PFSK-1 (cell line): ENCODE results near the gene SUPT3H.

Experiments used
- POLR2AphosphoS5 ChIP-seq: IDR thresholded peaks from 2 replicates; pipeline ENCODE4 v1.6.1; 2012; ENCODE audit warnings: low read depth, mild to moderate bottlenecking, control low read depth, low read length, moderate library complexity
- REST ChIP-seq, 2 experiments: IDR thresholded peaks; 2 replicates each; pipeline versions ENCODE4 v1.6.1 to v1.8.0; 2011 to 2012; ENCODE audit warnings: low read depth in 2 of 2, low read length in 2 of 2, control low read depth in 1 of 2, inconsistent platforms in 1 of 2, mild to moderate bottlenecking in 1 of 2, moderate library complexity in 1 of 2; ENCODE audit not compliant: insufficient read depth in 1 of 2
- SIN3A ChIP-seq: IDR thresholded peaks from 2 replicates; pipeline ENCODE4 v1.6.1; 2012; ENCODE audit warnings: mild to moderate bottlenecking, low read length, moderate library complexity, borderline replicate concordance; ENCODE audit not compliant: insufficient read depth
- TAF1 ChIP-seq: IDR thresholded peaks from 2 replicates; pipeline ENCODE4 v1.6.1; 2012; ENCODE audit warnings: low read length, control low read depth, borderline replicate concordance; ENCODE audit not compliant: insufficient read depth

GRCh38 chr6:45369870-45370269 is 7.9 kb downstream of the SUPT3H start:
- TF ChIP-seq TAF1 (no peak), SIN3A (no peak), REST (IDR thresholded peaks at IDR 0.05; ENCODE audit: insufficient read depth in 1 of 2, low read depth in 2 of 2, low read length in 2 of 2) (no peak), POLR2AphosphoS5 (no peak)
